ENCODE data around the gene XCR1.
"Not testable (repeated sequence)": the region's sequence is repeated elsewhere in the genome, so short reads cannot be mapped to it uniquely, and the experiment has no call there.

XCR1 gene, protein sequence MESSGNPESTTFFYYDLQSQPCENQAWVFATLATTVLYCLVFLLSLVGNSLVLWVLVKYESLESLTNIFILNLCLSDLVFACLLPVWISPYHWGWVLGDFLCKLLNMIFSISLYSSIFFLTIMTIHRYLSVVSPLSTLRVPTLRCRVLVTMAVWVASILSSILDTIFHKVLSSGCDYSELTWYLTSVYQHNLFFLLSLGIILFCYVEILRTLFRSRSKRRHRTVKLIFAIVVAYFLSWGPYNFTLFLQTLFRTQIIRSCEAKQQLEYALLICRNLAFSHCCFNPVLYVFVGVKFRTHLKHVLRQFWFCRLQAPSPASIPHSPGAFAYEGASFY

DNA sequence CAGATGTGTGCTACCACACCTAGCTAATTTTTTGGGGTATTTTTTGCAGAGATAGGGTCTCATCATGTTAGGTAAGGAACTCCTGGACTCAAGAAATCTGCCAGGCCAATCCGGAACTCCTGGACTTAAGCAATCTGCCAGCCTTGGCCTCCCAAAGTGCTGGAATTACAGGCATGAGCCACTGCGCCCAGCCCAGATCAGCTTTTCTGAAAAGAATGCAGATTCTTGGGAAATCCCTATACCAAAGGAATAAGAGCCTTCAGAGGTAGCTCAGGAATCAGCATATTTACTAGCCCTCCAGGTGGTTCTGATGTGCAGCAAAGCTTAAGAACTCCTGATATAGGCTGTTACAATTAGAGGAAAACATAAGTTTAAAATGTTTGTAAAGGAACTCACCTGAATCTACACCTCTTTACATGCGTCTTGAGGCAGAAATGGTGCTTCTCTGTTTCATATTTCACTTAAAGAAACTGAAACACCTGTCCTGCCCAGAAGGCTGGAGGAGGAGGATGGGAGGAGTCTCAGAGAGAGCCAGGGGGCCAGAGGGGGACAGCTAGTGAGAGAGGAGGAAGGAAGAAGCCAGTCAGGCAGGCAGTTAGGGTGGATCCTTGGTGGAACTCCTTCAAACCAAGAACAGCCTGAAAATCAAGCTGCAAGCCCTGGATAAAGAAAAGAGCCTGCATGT is at the start of gene XCR1:
Gene XCR1 (minus strand): TSS at position 463 of the 685 bp plus-strand sequence. CDS start 5,536 bp downstream, outside the sequence.
- no peak for DNase-seq (ENCODE audit: extremely low read depth in 1 of 2, low read depth in 1 of 2)

DNA sequence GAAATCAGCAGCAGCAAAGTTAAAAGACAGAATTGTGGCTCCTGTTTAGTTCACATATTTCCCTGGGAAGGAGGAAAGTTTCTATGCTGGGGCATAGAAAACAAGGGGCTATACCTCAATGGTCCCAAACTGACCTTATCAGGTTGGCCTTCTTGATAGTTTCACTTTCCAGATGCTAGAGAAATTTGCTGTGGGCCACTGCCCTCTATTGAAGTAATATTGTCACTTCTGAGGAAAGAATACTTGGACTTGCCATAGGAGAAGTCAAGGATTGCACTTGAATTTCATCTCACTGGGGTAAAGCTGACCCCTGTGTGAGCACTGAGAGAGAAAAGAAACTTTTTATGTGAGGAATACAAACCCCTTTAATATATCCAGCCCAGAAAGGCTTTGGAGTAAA is 49.3 kb upstream of the XCR1 start:
- no peak for DNase-seq (ENCODE audit: extremely low read depth in 1 of 2, low read depth in 1 of 2)

DNA sequence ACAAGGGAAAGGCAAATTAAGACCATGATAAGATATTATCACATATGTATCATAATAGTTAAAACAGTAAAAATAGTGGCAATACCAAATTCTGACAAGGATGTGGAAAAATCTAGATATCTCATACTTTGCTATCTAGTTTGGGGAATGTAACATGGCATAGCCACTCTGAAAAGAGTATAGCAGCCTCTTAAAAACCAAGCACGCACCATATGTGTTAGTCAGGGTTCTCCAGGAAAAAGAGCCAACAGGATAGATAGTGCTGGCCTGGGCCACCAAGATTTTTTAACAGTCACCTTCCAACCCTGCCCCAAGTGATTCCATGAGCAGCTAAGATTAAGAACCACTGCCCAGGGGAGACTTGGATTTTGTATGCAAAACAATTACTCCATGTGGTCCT is 48.5 kb upstream of the XCR1 start:
- DNase-seq (ENCODE audit: extremely low read depth in 1 of 2, low read depth in 1 of 2): no peak

DNA sequence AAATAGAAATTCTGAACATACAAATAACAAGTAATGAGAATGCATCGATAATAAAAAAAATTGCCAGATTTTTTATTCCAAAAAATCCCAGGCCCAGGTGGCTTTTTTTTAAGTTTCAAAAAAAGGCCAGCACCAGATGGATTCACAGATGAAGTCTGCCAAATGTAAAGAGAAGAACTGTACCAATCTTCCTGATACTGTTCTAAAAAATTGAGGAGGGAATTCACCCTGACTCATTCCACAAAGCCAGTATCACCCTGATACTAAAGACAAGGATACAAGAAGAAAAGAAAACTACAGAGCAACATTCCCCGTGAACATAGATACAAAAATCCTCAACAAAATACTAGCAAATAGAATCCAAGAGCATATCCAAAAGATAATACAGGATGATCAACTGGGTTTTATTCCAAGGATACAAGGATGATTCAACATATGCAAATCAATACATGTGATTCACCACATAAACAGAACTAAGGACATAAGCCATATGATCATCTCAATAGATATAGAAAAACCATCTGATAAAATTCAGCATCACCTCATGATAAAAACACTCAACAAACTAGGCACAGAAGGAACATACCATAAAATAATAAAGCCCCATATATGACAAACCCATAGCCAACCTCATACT is 44.1 kb upstream of the XCR1 start:
- no peak for DNase-seq (ENCODE audit: extremely low read depth in 1 of 2, low read depth in 1 of 2)

DNA sequence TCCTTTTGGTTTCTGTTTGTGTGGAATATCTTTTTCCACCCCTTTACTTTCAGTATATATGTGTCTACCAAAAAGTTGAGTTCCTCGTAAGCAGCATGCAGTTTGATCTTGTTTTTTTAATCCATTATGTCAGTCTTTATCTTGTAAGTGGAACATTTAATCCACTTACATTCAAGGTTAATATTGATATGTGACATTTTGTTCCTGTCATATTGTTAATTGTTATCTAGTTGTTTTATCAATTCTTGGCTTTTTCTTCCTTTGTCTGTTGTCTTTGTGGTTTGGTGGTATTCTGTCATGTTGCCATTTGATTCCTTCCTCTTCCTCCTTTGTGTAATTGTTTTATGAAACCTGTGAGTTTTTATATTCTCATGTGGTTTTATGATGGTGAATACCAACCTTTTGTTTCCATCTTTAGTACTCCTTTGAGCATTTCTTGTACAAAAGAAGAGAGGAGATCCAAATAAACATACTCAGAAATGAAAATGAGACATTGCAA is 43.4 kb upstream of the XCR1 start:
- no peak for DNase-seq (ENCODE audit: extremely low read depth in 1 of 2, low read depth in 1 of 2)

DNA sequence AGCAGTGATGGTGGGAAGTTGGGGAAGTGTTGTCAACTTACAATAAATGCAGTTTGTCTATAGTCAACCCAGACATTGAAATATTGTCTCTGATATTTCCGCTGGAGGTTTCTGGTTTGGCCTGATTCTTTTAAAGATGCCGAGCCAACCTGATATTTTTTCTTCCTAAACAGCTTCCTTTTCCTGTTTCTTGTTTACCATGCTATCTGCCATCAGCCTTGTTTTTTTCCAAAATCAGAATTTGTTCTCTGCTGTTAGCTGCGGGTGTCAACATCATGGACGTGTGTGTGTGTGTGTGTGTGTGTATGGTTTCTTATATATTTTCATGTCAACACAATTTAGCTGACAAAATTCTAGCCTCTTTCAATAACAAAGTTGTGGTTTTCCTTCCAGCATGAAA is 41.2 kb upstream of the XCR1 start:
- DNase-seq (ENCODE audit: extremely low read depth in 1 of 2, low read depth in 1 of 2): no peak

DNA sequence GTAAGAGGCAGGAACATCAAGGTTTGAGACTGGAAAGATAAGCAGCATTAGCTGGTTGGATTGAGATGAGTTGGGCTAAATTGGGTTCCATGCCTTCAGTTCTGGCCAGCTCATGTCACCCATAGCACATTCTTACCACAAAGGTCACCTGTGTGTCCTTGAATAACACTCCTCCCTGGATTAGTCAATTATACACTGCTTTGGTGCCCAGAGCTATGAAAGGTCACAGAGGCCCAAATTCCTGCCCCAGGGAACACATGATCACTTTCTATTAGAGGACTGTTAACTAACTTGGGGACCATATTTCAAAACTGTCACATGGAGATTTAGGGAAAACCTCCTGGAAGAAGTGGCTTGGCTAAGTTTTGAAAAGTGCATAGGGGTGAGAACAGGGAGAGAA is 40.1 kb upstream of the XCR1 start:
- DNase-seq (ENCODE audit: extremely low read depth in 1 of 2, low read depth in 1 of 2): no peak

DNA sequence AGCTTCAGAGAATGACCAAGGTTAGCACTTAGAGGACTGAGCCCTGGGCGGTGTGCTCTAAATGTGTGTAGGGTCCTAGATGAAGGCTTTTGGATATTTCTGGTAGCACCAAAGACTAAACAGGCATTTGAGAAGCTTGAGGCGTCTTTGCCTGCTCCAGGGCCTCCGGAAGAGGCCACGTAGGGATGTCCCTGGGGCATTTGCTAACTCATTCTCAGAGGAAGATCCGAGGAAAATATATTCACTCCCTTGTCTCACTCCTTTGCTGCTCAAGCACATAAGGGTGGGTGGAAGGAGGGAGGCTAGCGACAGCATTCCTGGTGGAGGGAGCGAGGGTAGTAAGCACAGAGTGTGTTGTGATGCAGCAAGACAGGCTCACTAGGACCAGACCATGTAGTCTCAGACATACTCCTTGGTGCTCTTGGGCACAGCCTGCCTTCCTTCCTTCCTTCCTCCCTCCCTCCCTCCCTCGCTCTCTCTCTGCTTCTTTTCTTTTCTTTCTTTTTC is 38.5 kb upstream of the XCR1 start:
- DNase-seq (ENCODE audit: extremely low read depth in 1 of 2, low read depth in 1 of 2): no peak

DNA sequence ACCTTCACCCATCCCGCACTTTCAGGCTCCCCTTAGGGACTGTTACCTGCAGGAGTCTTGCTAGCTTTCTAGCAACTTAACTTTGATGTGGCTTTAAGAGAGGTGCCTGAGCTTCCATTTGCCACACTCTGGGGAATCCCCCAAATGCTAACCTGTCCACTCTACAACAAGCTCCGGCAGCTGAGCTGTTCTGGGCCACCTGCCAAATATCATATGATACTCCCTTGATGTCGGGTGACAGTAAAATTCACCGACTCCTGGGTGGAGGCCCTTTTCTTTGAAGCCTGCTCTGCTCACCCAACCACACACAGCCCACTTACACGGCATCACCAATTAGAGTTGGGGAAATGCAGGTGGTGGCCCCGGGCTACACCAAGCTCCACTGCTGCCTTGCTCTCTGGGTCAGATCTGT is 38.0 kb upstream of the XCR1 start:
- peak; percentile 46 to 77 for DNase-seq (ENCODE audit: extremely low read depth in 1 of 2, low read depth in 1 of 2)

DNA sequence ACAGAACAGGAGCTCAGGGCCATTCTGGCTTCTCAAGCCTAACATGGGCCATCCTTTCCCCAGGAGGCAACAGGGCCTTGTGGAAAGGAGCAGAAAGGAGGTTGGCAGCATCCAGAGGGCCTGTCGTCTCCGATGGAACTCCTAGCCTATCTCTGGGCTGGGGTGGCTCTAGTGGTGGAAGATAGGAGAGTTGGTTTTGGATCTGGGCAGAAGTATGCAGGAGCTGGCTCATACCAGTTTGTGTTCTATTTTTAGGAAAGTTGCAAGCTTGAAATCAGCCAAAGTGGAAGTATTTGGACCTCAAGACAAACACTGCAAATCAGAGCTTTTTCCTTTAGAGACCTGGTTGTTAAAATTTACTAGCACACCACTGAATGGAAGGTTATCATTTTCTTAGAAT is 35.4 kb upstream of the XCR1 start:
- DNase-seq (ENCODE audit: extremely low read depth in 1 of 2, low read depth in 1 of 2): no peak

DNA sequence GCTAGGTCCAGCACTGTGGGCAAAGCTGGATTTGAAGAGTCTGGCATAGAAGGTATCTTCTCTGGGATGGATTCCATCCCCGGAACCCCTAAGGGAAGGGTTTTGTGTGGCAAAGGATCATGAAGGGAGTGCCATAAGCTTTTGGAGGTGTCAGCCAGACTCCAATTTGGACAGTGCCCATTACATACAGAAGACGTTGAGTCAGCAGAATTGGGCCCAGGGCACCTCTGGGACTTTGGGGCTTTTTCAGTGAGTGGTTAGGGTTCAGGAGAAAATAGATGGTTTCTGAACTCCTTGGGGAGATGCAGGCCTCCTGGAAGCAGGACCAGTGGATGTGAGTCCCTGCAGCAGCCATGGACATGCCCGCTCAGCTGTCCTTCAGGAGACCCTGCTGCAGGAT is 34.6 kb upstream of the XCR1 start:
- DNase-seq (ENCODE audit: extremely low read depth in 1 of 2, low read depth in 1 of 2): no peak

DNA sequence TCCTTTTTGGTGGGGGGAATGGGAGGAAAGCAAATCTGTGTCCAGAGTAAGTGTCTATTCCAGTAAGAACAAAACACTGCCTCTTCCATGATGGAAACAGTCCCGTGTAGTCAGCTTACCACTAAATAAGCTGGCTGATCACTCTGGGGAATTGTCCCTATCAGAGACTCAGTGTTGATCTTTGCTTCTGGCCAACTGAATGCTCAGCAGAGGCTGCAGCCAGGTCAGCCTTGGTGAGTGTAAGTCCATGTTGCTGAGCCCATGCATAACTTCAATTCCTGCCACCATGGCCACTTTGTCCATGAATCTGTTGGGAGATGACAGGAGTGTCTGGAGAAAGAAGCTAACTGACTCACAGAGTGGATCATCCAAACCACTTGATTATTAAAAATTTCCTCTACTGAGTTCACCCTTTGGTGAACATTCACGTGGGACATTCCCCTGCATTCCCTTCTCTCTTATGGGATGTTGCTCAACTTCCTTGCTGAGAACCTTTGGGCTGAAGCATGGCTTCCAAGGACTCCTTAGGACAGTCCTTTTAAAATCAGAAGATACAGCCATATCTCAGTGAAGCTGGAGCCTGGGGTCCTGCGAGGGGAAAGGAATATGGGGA is 33.9 kb upstream of the XCR1 start:
- no peak for DNase-seq (ENCODE audit: extremely low read depth in 1 of 2, low read depth in 1 of 2)

DNA sequence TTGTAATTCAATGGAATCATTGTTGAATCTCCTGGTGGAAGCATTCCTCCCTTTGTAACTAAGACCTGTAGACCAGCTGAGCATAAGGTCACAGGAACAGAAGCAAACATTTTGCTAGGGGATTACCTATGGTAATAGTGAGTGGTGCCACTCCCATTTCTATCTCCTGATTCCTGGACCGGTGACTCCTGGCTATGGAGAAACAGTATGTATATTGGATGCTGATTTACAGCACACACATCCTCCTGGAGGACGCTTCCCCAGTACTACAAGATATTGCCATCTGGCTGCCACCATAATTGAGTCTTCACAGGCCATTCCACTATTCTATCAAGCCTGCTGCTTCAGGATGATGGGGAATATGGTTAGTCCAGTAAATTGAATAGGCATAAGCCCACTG is 33.3 kb upstream of the XCR1 start:
- DNase-seq (ENCODE audit: extremely low read depth in 1 of 2, low read depth in 1 of 2): no peak

DNA sequence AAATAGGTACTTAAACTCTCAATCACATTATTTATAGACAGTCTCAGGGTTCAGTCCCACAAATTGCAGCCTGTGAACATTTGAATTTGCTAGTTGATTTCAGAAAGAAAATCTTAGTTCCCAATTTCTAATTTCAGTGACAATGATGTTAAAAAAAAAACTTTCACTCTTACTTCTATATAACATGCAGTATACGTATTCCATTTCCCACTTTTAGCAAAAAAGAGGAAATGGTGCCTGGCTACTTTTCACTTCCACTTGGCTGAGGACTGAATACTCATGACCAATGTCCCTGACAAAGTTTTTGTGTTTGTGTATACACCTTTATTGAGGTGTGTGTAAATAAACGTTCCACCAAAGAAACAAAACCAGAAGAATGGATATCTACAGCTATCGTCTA is 32.1 kb upstream of the XCR1 start:
- DNase-seq (ENCODE audit: extremely low read depth in 1 of 2, low read depth in 1 of 2): no peak

DNA sequence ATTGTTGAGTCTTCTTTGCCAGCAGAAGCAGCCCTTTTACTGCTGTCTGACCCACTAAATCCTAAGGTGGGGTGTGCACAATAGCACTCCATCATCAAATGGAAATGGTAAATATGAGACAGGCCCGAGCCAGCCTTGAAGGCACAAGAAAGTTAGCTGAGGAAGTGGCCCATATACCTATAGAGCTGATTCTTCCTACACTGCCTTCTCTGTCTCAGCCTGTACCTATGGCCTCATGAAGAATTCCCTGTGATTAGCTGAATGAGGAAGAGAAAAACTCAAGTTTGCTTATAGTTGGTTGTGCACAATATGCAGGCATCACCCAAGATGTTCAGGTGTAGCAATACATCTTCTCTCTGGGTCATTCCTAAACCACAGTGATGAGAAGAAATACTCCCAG is 31.7 kb upstream of the XCR1 start:
- no peak for DNase-seq (ENCODE audit: extremely low read depth in 1 of 2, low read depth in 1 of 2)

DNA sequence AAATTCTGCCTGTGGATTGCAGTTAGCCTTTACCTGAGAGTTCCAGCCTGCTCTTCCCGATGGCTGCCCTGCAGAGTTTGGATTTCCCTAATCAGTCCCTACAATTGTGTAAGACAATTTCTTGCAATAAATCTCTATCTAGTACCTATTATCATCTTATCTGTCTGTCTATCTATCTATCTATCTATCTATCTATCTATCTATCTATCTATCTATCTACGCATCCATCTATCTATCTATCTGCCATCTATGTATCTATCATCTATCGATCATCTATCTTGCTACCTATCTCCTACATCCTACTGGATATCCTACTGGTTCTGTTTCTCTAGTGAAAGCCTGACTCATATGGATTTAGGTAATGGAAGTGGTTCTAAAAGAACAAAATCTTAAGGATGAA is 30.4 kb upstream of the XCR1 start:
- DNase-seq (ENCODE audit: extremely low read depth in 1 of 2, low read depth in 1 of 2): no peak

DNA sequence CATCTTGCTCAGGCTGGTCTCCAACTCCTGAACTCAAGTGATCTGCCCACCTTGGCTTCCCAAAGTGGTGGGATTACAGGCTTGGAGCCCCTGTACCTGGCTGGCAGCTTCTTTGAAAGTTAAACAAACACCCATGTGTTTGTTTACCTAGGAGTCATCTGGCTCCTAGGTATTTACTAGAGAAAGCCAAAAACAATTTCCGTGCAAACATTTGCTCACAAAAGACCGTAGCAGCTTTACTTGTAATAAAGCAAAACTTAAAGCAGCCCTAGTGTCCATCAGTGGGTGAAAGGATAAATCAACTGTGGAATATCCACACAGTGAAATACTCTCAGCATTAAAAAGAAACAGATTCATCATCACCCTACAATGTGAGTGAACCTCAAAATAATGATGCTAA is 29.4 kb upstream of the XCR1 start:
- DNase-seq (ENCODE audit: extremely low read depth in 1 of 2, low read depth in 1 of 2): no peak

DNA sequence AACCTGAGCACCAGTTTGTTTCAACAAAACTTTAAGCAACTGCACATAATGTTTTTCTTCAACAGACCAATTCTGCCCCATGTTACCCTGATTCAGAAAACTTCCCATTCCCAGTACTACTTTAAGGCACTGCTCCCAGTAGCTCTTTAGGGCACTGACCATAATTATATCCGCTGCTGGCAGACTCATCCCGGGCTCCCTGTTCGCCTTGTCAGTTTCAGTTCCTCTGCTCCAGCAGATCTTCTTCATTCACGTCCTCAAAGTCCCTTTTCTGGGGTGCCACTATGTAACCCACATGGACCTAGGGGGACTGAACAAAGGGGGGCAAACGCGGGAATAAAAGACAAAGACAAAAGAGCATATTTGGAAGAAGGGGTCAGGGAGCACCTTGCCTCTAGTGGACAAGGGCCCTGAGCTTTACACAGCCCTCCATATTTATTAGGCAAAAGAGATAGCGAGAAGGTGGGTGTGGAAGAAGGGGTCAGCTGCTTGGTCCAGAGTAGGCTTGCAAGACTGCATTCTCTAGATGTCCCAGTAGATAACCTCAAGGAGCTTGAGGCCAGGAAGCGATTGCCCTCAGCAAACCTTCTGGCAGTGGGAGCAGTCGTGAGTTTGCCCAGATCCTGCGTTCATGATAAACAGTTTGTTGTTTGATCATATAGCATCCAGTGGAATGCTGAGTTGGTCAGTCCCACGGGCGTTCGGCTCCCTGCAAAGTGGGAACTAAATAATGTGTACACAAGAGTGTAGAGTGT is 26.7 kb upstream of the XCR1 start:
- not testable (repeated sequence) for DNase-seq (ENCODE audit: extremely low read depth in 1 of 2, low read depth in 1 of 2)

DNA sequence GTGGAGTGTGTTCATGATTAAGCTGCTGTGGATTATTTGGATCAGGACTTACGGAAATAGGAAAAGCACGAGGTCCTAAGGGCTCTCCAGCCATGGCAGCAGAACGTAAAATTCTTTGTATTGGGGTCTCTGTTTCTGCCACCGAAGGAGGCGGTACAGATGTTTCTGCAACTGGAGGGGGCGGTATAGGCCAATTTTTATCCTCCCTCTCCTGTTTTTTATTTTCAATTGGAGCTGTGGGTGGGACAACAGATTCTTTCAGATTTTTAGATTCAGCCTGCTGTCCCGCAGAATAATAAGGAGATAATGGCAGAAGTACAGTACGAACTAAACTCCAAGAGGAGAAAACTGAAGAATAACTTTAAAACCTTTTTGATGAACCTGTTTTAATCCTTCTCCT is 26.0 kb upstream of the XCR1 start:
- not testable (repeated sequence) for DNase-seq (ENCODE audit: extremely low read depth in 1 of 2, low read depth in 1 of 2)

DNA sequence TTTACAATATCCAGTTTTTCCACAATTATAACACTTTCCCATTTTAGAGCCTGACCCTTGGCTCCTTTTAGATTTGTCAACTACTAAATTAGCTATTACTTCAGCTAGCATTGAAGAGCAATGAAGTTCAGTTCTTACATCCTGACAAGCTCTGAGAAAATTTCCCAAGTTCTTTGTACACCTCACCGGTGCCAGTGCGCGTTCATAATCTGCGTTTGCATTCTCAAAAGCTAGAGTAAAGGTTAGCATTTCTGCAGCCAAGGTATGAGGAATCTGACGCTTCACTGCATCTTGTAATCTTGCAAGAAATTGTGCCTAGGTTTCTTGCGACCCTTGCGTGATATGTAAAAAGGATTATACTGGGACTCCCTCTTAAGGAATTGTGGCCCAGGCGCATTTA is 25.2 kb upstream of the XCR1 start:
- no peak for DNase-seq (ENCODE audit: extremely low read depth in 1 of 2, low read depth in 1 of 2)

DNA sequence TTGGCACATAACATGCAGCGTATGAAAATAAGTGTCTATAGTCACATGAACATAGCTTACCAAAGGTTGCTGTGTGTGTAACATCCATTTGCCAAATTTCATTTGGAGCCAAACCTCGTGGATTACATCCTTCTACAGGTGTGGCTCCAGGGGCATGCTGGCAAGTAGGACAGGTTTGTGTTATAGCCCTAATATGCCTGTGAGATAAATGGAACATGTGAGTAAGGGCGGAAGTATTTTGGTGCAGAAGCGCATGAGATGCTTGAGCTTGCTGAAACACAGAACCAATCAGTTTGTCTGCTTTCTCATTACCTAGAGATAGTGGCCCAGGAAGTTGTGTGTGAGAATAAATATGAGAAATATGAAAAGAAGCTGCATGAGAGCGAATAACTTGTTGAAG is 21.8 kb upstream of the XCR1 start:
- no peak for DNase-seq (ENCODE audit: extremely low read depth in 1 of 2, low read depth in 1 of 2)

All from activated CD8-positive, alpha-beta memory T cell treated with anti-CD3 and anti-CD28 coated beads for 1 hour (primary cell).